MM.1S (cell line): Measurements from ENCODE around the gene ATP9A.
A peak's percentile ranks its signal among the peaks of the same experiment; 100 is the strongest.

ENCODE experiments used
- DNase-seq: peaks from one replicate; pipeline ENCODE4 v3.0.0-alpha.2; 2015
- H2AFZ ChIP-seq: fragments of 300-600 bp; sonication (generic); 2 replicates; pipeline ENCODE4 v1.6.0; 2016; ENCODE audit warnings: antibody characterized with exemption, low read length
- H3F3A ChIP-seq: fragments of 300-600 bp; sonication (generic); 2 replicates; pipeline ENCODE4 v1.6.1; 2016; ENCODE audit warnings: mild to moderate bottlenecking, antibody characterized with exemption, low read length, moderate library complexity, mixed read lengths; ENCODE audit not compliant: insufficient read depth
- H3K27ac ChIP-seq: fragments of 300-600 bp; sonication (generic); 2 replicates; pipeline ENCODE4 v1.5.1; 2016; ENCODE audit warnings: mild to moderate bottlenecking, low read length
- H3K27me3 ChIP-seq: fragments of 300-600 bp; sonication (generic); replicated peaks from 2 replicates; pipeline ENCODE4 v1.6.0; 2016; ENCODE audit warnings: low read length; ENCODE audit not compliant: insufficient read depth
- H3K36me3 ChIP-seq: fragments of 300-600 bp; sonication (generic); replicated peaks from 2 replicates; pipeline ENCODE4 v1.6.1; 2016; ENCODE audit warnings: mild to moderate bottlenecking, low read length, mixed read lengths; ENCODE audit not compliant: insufficient read depth
- H3K4me1 ChIP-seq: fragments of 300-600 bp; sonication (generic); 2 replicates; pipeline ENCODE4 v1.6.1; 2016; ENCODE audit warnings: low read length, mixed read lengths
- H3K4me2 ChIP-seq: fragments of 300-600 bp; sonication (generic); 2 replicates; pipeline ENCODE4 v1.6.0; 2016; ENCODE audit warnings: low read depth, low read length
- H3K4me3 ChIP-seq: fragments of 300-600 bp; sonication (generic); 2 replicates; pipeline ENCODE4 v1.5.1; 2016; ENCODE audit warnings: low read length, mixed read lengths
- H3K79me2 ChIP-seq: fragments of 300-600 bp; sonication (generic); 2 replicates; pipeline ENCODE4 v1.6.1; 2016; ENCODE audit warnings: mixed run types, low read length, mixed read lengths
- H3K9ac ChIP-seq: fragments of 300-600 bp; sonication (generic); 2 replicates; pipeline ENCODE4 v1.6.1; 2016; ENCODE audit warnings: low read length, mixed read lengths
- H3K9me2 ChIP-seq: fragments of 300-600 bp; sonication (generic); replicated peaks from 2 replicates; pipeline ENCODE4 v1.6.1; 2016; ENCODE audit warnings: mild to moderate bottlenecking, low read length, mixed read lengths; ENCODE audit not compliant: insufficient read depth
- H3K9me3 ChIP-seq: fragments of 300-600 bp; sonication (generic); replicated peaks from 2 replicates; pipeline ENCODE4 v1.6.1; 2016; ENCODE audit warnings: mild to moderate bottlenecking, low read length, mixed read lengths; ENCODE audit not compliant: insufficient read depth
- H4K20me1 ChIP-seq: fragments of 300-600 bp; sonication (generic); 2 replicates; pipeline ENCODE4 v1.6.1; 2016; ENCODE audit warnings: mild to moderate bottlenecking, low read length, moderate library complexity, mixed read lengths; ENCODE audit not compliant: insufficient read depth
- CTCF ChIP-seq: fragments of 300-600 bp; sonication (generic); IDR thresholded peaks from 2 replicates; pipeline ENCODE4 v1.5.1; 2016; ENCODE audit warnings: antibody characterized with exemption, low read length, mixed read lengths
- EZH2 ChIP-seq: fragments of 300-600 bp; sonication (generic); optimal IDR thresholded peaks from 2 replicates; pipeline ENCODE3; 2017; ENCODE audit warnings: low read depth, mild to moderate bottlenecking, antibody characterized with exemption, low read length, mixed read lengths
- EZH2phosphoT487 ChIP-seq: fragments of 300-600 bp; sonication (generic); IDR thresholded peaks from 2 replicates; pipeline ENCODE4 v1.6.1; 2018; ENCODE audit warnings: antibody characterized with exemption, low read length

ATP9A gene

GRCh38 chr20:51595744-51596143 lies 172.4 kb downstream of the ATP9A start:
- Histone ChIP-seq H3K79me2 (no peaks in the 10 kb centered on the region), H3K36me3 (no peaks in the 10 kb centered on the region), H3K27me3 (no peaks in the 10 kb centered on the region), H3K4me3 (no peak overlapping the region), H3F3A (no peaks in the 10 kb centered on the region), H3K4me2 (no peak overlapping the region), H3K4me1 (peaks cover 6% of the 10 kb centered on the region), H3K9me2 (no peaks in the 10 kb centered on the region), H2AFZ (peak overlapping the region; percentile 59; the same call in 1 of the 2 replicates), H4K20me1 (no peaks in the 10 kb centered on the region), H3K9ac (no peak overlapping the region), H3K27ac (no peak overlapping the region), H3K9me3 (no peaks in the 10 kb centered on the region)
- no peak for DNase-seq
- TF ChIP-seq CTCF, result no peak
- TF ChIP-seq EZH2phosphoT487, result no peak
- no peak for TF ChIP-seq EZH2

DNA sequence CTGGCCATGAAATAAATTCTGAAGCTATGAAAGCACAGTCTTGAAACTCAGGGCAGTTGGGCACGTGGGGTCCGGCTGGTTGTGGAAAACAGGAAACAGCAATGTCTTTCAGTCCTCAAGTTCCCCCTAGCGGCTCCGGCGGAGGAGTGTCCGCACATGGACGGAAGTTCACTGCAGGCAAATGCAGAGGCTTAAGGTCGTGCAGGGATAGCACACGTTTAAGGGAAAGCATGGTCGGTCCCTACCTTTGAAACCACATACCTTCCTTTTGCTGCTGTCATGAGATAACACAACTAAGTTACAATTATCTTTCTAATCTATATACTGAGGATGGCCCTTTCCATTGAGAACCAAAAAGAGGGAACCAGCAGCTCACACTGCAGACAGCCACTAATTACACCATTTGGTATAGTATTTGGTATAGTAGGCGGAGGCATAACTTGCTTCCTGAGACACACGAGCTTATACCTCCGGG lies 173.1 kb downstream of the ATP9A start:
- H3K4me2 ChIP-seq, result peak overlapping the region; percentile 38
- no peaks in the 10 kb centered on the region for H3K27me3 ChIP-seq
- no peaks in the 10 kb centered on the region for H3K79me2 ChIP-seq
- TF ChIP-seq CTCF (peak; percentile 88), EZH2 (no peak)
- no peak overlapping the region for H3K27ac ChIP-seq
- H4K20me1 ChIP-seq, result no peaks in the 10 kb centered on the region
- peaks cover 6% of the 10 kb centered on the region for H3K4me1 ChIP-seq
- H3K9me2 ChIP-seq, result no peaks in the 10 kb centered on the region
- H3K9me3 ChIP-seq, result no peaks in the 10 kb centered on the region
- no peak overlapping the region for H3K9ac ChIP-seq
- no peaks in the 10 kb centered on the region for H3K36me3 ChIP-seq
- H3F3A ChIP-seq, result no peaks in the 10 kb centered on the region
- no peak overlapping the region for H3K4me3 ChIP-seq
- H2AFZ ChIP-seq, result peak overlapping the region; percentile 59
- DNase-seq, result peak; percentile 90

DNA sequence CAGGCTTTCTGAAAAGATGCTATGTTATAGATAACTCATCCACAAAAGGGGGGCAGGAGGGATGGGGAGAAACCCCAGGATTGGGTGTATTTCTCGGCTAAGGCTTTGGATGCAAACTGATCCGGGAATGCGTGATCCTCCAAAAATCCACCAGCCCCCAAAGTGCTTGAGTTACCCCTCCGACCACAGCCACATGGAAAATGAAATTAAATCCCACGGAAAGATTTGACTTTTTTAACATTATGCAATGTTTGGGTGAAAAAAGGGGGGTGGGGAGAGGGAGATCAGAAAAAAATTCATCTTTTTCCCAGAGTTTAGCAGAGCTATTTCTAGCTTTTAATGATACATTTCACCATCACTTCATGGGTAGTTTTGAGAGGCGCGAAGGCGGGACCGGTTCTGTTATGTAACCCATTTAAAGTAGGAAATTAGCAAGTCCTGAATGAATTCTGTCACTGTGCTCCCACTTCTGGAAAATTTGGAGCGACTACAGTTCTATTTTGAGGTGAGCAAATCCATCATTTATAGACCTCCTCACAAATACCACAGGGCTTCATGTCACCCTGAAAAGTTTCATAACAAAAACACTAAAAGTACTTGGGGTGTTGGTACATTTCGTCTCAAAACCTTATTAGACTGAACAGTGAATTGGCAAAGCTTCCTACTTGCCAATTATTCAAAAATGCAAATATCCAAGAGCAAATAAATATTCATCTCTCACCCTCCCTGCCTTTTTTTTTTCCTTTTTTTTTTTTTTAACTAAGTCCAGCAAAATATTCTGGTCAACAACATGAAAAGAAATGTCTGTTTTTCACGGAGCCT lies 173.7 kb downstream of the ATP9A start:
- TF ChIP-seq EZH2phosphoT487, result no peak
- TF ChIP-seq EZH2, result no peak
- no peak for TF ChIP-seq CTCF
- Histone ChIP-seq H3K9me2 (no peaks in the 10 kb centered on the region), H3K4me1 (peaks cover 6% of the 10 kb centered on the region), H3K4me3 (no peak overlapping the region), H3F3A (no peaks in the 10 kb centered on the region), H4K20me1 (no peaks in the 10 kb centered on the region), H3K27ac (no peak overlapping the region), H3K9me3 (no peaks in the 10 kb centered on the region), H2AFZ (peak overlapping the region; percentile 59; the same call in 1 of the 2 replicates), H3K9ac (no peak overlapping the region), H3K4me2 (peak overlapping the region; percentile 38), H3K36me3 (no peaks in the 10 kb centered on the region), H3K79me2 (no peaks in the 10 kb centered on the region), H3K27me3 (no peaks in the 10 kb centered on the region)
- DNase-seq, result no peak
